Ramos (cell line): ENCODE results near the gene CRHBP.
"Not testable (repeated sequence)": the region's sequence is repeated elsewhere in the genome, so short reads cannot be mapped to it uniquely, and the experiment has no call there.

Source experiments
- in situ Hi-C: fragments of 300-500 bp; cut with MboI; formaldehyde crosslinking; loops from one replicate; pipeline ENCODE4 v1.14.3; 2022; ENCODE audit warnings: low sequenced_read_pairs; ENCODE audit not compliant: unreplicated experiment

The CRHBP gene

DNA sequence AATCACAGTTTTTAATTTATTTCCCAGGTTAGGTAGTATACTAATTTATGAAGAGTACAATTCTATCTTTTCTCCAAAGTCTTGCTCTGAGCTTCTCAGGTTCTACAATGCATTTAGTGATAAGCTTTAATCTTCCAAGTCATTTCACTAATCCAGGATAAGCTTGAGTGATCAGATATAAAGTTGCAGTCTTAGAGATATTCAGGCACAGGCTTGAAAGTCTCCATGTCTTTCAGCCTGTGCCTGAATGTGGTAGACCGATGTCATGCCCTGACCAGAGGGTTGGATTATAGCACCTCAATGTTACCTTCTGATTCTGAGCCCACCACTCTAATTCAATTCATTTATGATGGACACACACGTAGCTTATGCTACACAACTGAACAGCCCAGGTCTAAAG lies 3.2 kb downstream of the CRHBP start:
- in situ Hi-C loops: no loop called here

DNA sequence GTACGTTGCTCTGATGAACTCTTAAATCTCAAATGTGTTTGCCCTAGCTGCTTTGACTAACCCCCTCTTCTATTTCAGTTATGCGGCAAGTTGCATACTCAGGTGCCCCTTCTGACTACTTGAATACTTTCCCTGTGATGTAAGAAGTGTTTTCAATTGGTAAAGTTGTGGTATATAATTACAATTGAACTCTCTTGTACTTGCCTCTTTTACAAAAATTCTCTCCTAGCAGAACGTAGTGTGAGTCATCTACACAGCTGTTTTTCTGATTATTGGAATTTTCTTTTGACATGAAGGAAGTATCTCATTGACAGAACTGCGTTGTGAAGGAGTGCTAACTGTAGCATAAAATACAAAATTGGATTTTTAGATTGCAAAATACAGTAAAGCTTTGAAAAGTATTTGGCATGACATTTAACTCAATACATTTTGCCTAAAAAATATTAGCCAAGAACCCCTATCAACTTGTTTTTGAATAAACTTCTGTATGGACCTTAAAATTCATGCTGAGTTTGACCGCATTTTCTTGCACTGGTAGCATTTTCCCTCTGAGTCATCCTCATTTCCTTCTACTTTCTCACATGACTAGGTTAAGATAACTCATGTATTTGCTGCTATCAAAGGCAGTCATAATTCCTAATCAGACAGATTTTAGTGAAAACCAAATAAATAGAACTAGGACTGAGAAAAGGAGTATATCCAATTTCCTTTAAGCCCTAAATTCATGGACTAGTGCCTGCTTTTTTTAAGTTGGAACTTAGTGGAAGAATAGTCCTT lies 6.3 kb downstream of the CRHBP start:
- in situ Hi-C loops: no loop called here

DNA sequence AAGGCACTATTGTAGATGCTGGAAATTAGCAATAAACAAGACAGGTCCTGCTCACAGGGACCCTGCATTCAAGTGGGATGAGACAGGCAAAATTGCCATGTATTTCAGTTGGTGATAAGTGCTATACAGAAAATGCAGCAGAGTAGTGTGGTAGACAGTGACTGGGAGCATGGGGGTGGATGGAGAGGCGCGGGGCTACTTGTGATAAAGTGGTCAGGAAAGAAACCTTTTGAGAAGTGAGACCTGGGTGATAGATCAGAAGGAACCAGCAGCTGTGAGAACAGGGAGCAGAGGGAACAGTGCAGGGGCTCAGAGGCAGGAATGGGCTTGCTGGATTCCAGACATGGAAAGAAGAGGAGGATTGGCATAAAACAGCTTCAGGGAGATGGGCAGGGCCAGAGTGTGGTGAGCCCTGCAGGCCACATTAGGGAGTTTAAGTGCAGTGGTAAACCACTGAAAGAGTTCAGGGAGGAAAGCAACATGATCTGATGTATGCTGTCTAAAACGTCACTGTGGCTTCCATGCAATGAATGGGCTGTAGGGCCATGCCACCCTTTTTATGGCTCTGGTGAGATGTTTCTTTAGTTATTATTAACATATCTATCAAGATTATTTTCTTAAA lies 7.3 kb downstream of the CRHBP start:
- in situ Hi-C loops: no loop called here

DNA sequence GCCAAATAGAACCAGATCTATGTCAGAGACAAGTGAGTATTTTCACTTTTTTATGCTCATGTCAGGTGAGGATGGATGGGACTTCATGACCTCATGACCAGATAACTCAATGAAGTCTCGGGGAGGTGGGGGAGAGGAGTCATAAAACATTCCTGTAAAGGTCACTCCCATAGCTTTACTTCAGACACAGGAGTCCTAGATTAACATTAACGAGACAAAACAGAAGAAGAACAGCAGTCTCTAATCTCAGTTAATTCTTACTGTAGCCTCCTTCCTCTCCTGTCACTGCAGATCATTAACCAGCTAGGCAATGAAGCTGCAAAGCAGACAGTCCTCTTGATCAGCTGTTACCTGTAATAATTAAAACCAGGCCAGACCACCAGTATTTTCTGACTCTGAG lies 11.2 kb downstream of the CRHBP start:
- in situ Hi-C loops: no loop called here

DNA sequence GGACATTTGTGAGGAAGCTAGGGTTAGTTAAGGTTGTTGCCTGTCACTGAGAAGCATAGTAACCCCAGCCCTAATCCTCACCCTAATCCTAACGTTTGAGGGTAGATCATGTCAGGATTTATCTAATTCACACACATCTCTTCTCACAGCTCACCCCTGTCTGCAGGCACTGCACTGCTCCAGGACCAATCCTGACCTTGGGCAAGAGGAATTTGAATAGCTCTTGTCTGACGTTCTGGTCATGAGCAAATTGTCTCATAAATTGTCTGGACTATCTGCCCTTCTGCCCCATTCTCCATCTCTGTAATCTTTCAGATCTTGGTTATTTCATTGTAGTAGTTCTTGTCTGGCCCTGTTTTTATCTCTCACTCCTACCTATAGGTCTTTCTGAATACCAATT lies 18.7 kb downstream of the CRHBP start:
- in situ Hi-C loops: no loop called here

DNA sequence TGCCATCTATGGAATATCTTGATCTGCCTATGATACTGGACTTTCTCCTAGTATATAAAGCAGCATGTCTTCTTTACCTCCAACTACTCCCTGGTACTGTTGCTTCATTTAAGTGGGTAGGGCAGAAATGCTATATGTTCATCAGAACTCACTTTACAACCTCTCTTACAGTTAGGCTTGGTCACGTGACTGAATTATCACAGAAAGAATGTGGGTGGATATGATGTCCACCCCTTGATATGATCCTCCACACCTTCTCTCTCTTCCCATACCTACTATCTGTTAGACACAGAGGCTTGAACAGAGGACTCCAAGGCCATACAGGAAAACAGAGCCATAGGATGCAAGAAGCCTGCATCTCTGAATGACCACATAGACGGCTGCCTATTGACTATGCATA lies 19.8 kb downstream of the CRHBP start:
- in situ Hi-C loops: no loop called here

DNA sequence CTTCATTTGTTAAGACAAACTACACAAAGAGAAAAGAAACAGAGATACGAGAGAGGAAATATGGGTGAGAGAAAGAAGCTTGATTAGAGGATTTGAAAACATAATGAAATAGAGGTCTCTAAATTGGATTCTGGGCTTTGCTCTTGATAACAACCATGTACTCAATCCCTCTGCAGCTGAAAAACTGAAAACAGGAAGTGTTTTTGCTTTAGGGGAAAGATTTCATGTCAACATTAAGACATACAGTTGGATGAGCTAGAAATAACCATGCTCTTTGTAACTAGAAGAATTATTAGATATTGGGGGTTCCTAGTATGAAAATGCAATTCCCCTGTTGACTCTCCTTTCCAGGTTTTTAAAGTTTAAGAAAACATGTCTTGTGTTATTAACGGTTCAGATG lies 21.9 kb downstream of the CRHBP start:
- in situ Hi-C loops: no loop called here

DNA sequence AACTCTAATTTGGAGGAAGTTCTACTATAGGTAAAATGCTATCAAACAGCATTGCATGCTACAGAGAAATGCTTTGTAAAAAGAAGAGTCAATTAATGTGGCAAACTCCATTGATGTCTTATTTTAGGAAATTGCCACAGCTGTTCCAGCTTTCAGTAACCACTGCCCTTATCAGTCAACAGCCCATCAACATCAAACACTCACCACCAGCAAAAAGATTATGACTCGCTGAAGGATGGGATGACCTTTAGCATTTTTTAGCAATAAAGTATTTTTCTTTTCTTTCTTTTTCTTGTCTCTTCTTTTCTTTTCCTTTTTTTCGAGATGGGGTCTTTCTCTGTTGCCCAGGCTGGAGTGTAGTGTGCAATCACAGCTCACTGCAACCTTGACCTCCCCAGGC lies 26.0 kb downstream of the CRHBP start:
- in situ Hi-C loops: no loop called here

DNA sequence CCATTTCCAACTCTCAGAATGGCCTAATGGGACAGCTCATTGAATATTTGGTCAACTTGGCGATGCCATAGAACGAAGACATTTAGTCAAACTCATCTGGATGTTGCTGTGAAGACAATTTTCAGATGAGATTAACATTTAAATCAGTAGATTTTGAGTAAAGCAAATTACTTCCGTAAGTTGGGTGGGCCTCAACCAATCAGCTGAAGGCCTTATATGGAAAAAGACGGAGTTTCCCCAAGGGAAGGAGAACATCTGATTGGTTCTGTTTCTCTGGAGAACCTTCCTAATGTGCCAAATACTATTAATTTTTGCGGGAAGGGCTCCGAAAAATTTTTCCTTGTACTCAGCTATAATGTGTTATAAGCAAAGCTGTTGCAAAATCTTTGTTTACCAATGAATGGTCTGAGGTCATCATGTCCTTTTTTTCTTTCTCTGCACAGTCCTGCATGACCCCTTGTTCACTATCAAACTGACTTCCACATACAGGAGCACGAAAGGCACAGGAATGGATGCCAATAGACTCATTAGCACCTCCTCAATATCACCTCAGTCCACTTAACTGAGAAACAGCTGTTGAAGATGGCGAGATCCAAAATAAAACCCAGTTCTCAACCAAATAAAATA lies 27.8 kb downstream of the CRHBP start:
- in situ Hi-C loops: no loop called here

DNA sequence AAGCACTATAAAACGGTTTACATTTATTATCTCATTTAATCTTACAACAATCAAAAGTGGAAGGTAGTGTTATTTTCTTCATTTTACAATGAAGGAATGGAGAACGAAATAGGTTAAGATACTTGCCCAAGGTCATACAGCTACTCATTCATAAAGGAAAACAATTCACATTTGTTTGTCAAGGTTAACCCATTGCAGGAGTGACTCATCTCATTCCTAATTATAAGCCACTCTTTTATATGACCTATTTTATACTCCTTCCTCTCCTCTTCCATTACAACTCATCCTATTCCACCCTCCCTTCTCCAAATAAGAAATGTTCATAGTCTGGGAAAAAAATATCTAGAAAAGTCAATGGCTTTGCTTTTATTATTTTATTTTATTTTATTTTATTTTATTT lies 29.6 kb downstream of the CRHBP start:
- in situ Hi-C loops: no loop called here

DNA sequence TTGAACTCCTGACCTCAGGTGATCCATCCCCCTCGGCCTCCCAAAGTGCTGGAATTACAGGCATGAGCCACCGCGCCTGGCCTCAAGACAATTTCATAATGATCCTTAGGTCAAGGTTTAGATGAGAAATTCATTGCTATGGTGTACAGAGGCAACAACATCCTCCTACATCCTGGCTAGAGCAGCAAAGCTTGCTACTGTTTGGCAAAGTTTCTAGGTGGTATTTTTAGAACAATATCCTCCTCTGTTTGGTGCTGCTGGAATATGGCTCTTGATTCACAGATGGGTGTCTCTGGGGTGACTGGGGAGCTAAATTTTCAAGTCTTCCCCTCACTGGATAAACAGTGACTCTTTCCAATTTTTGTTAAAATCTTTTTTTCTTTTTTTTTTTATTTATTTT lies 30.6 kb downstream of the CRHBP start:
- in situ Hi-C loops: no loop called here

DNA sequence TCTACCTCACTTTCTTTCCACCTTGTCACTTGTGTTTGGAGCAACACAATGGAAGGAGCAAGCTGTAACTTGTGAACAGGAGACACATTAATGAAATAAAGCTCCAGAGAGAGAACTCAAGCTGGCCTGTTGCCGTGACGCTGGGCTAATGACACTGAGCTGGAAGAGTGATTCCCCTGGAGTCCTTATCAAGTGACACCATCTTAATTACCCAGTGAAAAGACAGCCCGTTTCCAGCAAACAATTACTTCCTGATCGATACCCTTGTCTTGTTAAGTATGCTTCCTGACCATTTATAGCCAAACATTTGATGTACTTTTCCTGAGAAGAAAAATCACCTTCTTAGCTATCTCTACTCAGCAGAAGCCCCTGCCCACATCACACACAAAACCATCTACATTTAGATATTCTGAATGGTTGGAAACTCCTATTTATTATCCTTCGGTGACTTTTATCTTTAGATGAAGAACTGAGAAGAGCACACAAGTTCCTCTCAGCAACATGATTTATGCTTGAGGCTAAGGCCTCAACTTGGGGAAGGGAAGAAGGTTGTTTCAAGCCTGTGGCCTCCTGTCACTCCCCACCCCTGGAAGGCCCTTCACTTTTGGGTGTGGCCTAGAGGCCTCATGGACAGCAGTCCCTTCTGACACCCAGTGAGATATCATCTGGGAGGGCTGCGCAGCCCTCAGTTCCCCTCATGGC lies 34.1 kb downstream of the CRHBP start:
- in situ Hi-C loops: no loop called here

DNA sequence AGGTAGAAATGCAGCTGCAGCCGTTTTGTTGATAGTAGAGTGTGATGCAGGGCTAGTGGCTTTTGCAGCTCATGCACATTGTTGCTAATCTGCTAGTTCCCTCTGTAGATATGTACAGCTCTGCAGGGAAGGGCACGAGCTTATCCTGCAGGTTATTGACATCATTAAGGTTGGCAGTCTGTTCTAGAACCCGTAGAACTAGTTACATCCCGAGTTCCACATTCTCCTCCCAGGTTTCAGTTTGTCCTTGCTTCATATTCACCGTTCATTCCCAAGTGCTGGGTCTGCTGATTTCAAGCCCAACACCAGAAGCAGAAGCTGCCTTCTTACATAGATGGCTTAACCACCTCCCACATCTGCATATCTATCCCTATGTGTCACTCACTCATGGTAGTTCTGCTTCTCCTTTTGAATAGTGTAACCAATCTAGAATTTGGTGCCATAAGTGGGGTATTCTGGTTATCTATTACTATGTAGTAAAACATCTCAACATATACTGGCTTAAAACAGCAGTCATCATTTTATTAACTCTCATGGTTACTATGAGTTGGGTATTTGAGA lies 38.1 kb downstream of the CRHBP start:
- in situ Hi-C loops: no loop called here

DNA sequence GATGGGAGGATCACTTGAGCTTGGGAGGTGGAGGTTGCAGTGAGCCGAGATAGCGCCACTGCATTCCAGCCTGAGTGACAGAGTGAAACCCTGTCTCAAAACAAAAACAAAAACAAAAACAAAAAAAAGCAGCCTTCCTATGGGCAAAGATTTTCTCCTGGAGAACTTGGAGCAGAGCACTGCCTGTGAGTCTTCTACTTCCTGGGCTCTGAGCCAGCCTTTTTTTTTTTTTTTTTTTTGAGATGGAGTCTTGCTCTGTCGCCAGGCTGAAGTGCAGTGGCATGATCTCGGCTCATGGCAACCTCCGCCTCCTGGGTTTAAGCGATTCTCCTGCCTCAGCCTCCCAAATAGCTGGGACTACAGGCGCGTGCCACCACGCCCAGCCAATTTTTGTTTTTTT lies 40.6 kb downstream of the CRHBP start:
- in situ Hi-C loops: not testable (repeated sequence)

DNA sequence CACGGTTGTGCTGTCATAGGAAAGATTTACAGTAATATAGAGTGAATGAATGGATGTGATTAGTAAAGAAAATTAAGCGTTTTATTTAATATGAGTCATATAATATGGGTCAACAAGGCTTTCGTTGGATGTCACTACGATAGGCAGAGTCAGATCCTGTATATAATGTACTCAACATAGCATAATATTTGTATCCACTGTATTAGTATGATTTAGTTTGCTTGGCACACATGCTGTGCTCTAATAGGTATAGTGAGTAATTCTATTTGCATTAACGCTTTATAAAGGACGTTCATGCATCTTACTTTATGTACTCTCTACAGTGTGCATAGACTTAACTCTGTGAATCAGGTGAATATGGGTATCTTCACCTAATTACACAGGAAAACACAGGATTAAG lies 41.5 kb downstream of the CRHBP start:
- in situ Hi-C loops: no loop called here

DNA sequence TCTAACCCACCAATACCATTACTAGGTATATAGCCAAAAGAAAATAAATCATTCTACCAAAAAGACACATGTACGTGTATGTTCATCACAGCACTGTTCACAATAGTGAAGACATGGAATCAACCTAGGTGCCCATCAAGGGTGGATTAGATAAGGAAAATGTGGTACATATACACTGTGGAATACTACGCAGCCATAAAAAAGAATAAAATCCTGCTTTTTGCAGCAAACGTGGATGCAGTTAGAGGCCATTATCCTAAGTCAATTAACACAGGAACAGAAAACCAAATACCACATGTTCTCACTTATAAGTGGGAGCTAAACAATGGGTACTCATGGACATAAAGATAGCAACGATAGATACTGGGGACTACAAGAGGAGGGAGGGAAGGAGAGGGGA lies 45.4 kb downstream of the CRHBP start:
- in situ Hi-C loops: not testable (repeated sequence)

DNA sequence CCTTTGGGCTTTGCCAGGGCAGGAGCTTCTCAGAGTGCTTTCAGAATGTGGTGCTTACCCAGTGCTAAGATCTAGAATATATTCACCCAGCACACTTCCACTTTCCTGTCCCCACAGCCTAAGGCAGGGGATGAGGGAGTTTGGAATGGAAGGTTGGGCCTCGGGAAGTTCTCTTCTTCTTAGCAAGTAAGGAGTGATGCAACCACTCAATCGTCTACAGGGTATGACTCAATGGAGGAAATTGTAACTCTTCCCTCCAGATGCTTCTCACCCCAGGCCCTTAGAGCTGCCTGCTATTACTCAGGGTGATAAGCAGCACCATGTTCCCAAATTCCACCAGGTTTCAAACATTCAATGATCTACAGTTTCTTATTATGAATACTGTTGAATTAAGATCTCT lies 46.6 kb downstream of the CRHBP start:
- in situ Hi-C loops: no loop called here

DNA sequence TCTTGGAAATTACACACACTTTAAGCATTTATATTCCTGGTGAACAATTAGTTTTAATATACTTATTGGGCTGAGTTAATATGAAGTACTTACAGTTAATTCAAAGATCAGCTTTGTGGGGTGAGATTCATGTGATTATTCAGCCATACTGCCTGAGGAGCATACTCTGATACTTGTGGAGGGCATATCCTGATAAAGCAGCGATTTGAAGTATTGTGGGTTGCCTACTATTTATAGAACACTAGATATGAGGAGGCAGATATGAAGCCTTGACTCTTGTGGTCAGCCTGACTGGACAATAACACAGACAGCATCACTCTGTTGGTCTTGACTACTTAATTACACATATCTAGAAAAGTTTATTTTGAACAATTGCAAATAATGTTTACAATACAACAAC lies 50.4 kb downstream of the CRHBP start:
- in situ Hi-C loops: no loop called here

DNA sequence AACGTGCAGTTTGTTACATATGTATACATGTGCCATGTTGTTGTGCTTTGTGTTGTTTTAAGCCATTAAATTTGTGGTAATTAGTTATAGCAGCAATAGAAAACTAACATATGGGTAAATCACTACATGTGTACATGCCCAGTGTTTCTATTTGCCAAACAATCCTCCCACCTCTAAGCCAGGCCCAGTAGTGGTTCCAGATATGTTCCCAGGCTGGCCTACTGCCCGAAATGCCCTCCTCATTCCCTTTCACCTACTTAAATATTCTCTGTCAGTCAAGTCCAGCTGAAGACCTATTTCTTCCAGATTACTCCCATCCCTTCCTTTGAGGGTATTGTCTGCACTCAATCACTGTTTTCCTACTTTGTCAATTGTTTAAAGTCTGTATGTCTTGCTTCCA lies 53.3 kb downstream of the CRHBP start:
- in situ Hi-C loops: no loop called here

DNA sequence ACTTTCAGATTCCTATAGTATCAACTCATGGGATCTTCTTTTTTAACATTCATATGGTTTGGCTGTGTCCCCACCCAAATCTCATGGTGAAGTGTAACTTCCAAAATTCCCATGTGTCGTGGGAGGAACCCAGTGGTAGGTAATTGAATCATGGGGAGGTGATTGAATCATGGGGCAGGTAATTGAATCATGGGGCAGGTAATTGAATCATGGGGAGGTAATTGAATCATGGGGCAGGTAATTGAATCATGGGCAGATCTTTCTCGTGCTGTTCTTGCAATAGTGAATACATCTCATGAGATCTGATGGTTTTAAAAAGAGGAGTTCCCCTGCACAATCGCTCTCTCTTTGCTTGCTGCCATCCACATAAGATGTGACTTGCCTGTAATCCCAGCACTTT lies 55.6 kb downstream of the CRHBP start:
- in situ Hi-C loops: no loop called here

DNA sequence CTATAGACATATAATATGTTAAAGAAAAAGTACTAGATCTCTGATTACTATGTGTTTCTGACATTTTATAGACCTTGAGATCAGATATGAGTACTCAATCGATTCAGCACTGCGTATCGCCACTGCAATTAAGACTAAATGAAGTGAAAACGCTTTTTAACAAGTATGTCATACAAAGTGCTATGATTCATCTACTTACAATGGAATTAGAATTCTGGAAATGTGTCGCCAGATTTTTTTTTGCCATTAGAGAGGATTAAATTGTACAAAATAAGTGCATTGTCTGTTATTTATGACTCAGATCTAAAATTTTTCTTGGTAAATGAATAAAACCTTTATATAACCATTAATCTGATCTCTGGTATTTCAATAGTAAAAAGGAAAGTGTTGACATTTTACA lies 57.4 kb downstream of the CRHBP start:
- in situ Hi-C loops: loop anchor here (10.0 kb wide), 1 partner anchor 135 kb away; no protein-coding TSS in a partner anchor
